SH-SY5Y (cell line): ENCODE measurements around the gene OR13C2.
"Not testable (repeated sequence)": the region's sequence is repeated elsewhere in the genome, so short reads cannot be mapped to it uniquely, and the experiment has no call there.

ENCODE experiments used
- GATA2 ChIP-seq: IDR thresholded peaks from 2 replicates; pipeline ENCODE4 v1.6.1; 2011; ENCODE audit warnings: mild to moderate bottlenecking, low read depth, low read length
- GATA3 ChIP-seq: IDR thresholded peaks from 2 replicates; pipeline ENCODE4 v1.6.1; 2011; ENCODE audit warnings: low read depth, mild to moderate bottlenecking, low read length, moderate library complexity

The OR13C2 gene, protein sequence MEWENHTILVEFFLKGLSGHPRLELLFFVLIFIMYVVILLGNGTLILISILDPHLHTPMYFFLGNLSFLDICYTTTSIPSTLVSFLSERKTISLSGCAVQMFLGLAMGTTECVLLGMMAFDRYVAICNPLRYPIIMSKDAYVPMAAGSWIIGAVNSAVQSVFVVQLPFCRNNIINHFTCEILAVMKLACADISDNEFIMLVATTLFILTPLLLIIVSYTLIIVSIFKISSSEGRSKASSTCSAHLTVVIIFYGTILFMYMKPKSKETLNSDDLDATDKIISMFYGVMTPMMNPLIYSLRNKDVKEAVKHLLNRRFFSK

GRCh38 chr9:104605527-104605926 is at the start of gene OR13C2:
Gene OR13C2, minus strand, starts transcription at chr9:104605627. Its CDS starts 0 bp downstream, at chr9:104605627.
- not testable (repeated sequence) for TF ChIP-seq GATA2, GATA3

- TF ChIP-seq GATA3 = no peak
- TF ChIP-seq GATA2 = no peak
Observed at GRCh38 chr9:104635456-104635855, 30.0 kb upstream of the OR13C2 start.

DNA sequence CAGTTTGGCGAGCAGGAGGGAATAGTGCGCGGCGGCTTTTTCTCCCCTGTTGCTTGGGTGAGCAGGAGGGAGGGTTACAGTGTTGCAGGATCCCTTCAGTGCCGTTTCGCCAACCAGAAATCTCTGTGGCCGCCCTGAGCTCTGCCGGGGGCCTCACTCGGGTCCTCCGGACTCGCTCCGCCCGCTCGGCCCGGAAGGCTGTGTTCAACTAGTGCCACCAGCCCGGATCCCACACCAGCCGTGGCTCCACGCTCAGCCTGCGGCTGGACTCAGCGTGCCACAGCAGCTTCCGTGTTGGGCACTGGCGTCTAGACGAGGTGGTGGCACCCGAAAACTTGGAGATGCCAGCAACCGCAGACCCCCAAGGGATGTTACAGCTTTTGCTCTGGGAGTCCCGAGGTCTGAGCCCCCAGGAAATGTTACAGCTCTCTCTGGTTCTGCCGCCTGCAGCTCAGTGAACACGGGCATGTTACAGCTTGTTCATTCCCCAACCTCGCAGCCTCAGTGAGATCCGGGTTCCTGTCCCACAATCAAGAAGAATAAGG is 28.6 kb upstream of the OR13C2 start:
- TF ChIP-seq GATA3 (no peak), GATA2 (no peak)

GRCh38 chr9:104618104-104618503 is 12.7 kb upstream of the OR13C2 start, which contains the start of gene OR13C9:
Gene OR13C9, minus strand, starts transcription at chr9:104618204. Its CDS starts 0 bp downstream, at chr9:104618204.
- TF ChIP-seq GATA2 = no peak
- no peak for TF ChIP-seq GATA3

GRCh38 chr9:104617418-104617817 is 12.0 kb upstream of the OR13C2 start:
- no peak for TF ChIP-seq GATA3

DNA sequence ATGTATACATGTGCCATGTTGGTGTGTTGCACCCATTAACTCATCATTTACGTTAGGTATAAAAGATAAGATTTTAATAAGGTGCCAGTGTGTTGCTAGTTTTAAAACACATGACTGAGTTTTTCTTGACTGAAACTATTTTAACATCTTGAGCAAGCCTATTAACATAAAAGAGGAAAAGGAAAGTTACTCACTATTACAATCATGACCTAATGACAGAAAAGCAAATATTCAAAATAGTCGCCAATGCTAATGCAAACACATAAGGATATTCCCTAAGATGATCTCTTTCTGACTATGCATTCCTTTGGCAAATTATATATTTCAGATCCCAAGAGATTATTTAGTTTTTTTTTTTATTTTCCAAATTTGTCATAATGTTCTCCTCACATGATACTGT is 5.8 kb upstream of the OR13C2 start:
- TF ChIP-seq GATA3 = no peak
- no peak for TF ChIP-seq GATA2

DNA sequence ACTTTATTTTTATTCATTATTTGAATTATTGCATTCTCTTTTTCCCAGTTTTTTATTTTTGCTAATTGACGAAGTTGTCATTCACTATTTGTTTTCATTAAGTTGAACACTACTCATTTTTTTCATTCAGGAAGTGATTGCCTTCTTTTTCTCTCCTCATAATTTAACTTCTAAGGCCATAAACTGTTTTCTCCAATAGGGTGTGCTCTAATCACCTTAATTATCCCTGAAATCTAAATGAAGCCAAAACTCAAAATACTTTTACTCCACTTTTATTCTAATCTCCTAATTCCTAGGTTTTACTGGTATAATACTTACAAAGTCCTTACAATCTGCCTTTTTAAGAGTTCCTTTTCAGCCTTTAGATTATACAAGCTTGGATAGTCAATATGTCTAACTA is 2.9 kb upstream of the OR13C2 start:
- TF ChIP-seq GATA2 (no peak), GATA3 (no peak)

DNA sequence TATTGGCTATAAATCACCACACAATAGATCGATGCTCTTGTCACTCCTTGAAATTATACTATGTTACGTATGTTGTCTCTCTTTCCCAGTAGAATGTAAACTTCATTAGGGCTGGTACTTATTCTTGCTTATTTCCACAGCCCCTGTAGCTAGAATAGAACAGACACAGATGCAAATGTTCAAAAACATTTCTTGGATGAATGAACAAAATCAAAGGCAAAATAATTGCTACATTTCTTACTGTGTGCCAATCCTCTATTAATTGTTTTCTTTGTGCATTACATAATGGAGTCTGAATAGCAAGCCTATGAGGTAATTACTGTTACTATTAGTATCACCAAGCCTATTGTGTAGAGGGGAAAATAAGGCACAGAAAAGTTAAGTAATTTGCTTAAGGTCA is 725 bp upstream of the OR13C2 start:
- no peak for TF ChIP-seq GATA2
- no peak for TF ChIP-seq GATA3

- TF ChIP-seq GATA2 (no peak), GATA3 (no peak)
Observed at GRCh38 chr9:104604801-104605200, 626 bp downstream of the OR13C2 start.

- not testable (repeated sequence) for TF ChIP-seq GATA3, GATA2
Observed at GRCh38 chr9:104599313-104599712, 6.1 kb downstream of the OR13C2 start, which contains the start of gene OR13C5. Gene OR13C5, minus strand, starts transcription at chr9:104599413. Its CDS starts 0 bp downstream, at chr9:104599413.

GRCh38 chr9:104589626-104590025 is 15.8 kb downstream of the OR13C2 start:
- TF ChIP-seq GATA2 = no peak
- TF ChIP-seq GATA3 = no peak

DNA sequence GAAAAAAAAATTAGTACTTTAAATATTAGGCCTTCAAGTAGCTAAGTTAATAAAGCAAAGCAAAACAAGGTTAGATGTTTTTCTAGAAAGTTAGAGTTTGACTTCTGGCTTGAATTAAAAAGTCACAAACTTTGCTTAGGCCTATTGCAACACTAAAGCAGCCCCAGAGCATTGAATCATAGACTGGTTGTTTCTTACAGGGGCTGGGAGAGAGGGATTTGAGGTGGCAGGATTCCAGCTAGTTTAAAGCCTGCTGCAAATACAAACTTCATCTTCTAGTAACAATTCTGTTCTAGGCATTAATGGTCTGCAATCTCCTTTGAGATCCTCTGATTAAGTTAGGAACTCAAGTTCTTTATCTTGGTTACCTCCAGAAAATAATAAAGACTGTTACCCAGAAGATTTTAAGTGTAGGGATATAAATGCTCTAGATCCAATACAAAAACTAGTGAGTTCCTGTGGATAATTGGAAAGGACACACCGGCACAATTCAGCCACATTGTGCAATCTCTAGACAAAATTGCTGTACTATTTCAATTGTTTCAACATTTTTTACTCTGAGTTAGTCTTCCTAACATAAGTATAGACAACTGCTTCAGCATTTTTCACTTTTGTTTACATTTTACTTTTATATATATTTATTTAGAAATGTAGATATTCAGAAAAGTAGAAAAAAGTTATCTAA is 18.8 kb downstream of the OR13C2 start:
- no peak for TF ChIP-seq GATA2

- no peak for TF ChIP-seq GATA3
- no peak for TF ChIP-seq GATA2
Observed at GRCh38 chr9:104580562-104580961, 24.9 kb downstream of the OR13C2 start.

- TF ChIP-seq GATA3 (no peak), GATA2 (no peak)
Observed at GRCh38 chr9:104577263-104577662, 28.2 kb downstream of the OR13C2 start.

DNA sequence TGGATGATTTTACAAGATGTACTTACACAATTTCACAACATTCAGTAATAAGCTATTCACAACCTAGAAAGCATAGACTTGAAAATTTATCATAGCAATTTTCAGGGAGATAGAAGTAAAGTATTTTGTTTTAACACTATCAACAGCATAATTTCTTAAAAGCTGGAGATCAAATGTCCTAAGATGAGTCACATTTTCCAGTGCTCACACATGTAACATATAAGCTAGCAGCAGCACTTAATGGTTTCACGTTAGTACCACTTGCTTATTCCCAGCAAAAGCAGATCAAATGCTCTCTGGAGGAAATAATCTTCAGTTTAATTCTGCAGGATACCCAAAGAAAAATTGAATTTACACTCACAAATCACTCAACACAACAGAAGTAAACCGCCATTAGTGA is 30.0 kb downstream of the OR13C2 start:
- TF ChIP-seq GATA3 (no peak), GATA2 (no peak)
